GM20431 (cell line): ENCODE results near the gene SLC26A4.

Source experiments
- in situ Hi-C: fragments of 300-500 bp; cut with MseI, MboI; formaldehyde crosslinking; loops from one replicate; pipeline ENCODE4 v1.15.0; 2020; ENCODE audit warnings: low sequenced_read_pairs; ENCODE audit not compliant: unreplicated experiment

The SLC26A4 gene

DNA sequence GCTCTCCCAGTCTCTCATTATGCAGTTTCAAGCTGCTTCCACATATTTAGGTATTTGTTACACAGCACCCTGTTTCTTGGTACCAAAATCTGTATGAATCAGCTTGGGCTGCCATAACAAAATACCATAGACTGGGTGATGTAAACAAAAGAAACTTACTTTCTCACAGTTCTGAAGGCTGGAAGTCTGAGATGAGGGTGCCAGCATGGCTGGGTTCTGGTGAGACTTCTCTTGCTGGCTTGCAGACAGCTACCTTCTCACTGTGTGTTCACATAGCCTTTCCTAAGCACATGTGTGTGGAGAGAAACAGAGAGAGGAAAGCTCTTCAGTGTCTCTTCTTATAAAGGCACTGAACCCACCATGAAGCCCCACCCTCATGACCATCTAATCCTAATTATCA, 67.6 kb downstream of the SLC26A4 start:
- in situ Hi-C loops: no loop called here

DNA sequence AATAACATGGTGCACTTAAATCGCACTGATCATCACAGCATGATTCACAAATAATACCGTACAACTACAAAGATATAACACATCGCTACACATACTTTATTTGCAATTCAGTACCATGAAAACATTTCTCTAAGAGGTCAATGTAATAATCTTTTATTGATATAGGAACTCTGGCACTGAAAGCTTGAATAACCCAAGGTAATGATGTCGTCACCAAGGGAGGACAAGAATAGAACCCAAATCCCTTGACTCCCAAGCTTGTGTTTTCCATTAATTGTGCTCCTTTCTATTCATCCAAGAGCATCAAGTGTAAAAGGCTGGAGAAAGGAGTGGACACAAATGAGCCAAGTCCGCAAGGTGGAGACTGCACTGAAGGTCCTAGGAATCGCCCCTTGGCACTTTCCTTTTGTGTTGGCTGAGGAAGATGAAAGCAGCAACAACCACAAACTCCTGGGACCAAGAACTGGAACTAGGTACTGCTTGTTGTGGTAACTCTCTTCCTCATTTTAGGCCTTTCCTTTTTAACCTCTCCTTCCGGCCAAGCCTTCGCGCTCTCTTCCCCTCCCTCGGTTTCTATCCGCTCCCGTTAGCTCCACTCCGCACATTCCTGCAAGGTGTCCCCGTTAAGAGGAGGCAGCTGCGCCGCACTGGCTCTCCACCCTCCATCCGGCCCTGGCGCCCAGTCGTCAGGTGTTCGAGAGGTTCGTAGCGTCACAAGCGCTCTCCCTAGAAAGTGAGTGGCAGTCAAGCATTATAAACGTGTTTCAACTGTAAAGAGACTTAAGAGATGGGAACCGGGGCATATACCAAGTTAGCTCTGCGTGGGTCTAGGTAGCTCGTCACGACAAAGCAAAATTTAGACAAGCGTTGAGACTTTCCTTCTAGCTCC, 82.3 kb downstream of the SLC26A4 start:
- in situ Hi-C loops: no loop called here

DNA sequence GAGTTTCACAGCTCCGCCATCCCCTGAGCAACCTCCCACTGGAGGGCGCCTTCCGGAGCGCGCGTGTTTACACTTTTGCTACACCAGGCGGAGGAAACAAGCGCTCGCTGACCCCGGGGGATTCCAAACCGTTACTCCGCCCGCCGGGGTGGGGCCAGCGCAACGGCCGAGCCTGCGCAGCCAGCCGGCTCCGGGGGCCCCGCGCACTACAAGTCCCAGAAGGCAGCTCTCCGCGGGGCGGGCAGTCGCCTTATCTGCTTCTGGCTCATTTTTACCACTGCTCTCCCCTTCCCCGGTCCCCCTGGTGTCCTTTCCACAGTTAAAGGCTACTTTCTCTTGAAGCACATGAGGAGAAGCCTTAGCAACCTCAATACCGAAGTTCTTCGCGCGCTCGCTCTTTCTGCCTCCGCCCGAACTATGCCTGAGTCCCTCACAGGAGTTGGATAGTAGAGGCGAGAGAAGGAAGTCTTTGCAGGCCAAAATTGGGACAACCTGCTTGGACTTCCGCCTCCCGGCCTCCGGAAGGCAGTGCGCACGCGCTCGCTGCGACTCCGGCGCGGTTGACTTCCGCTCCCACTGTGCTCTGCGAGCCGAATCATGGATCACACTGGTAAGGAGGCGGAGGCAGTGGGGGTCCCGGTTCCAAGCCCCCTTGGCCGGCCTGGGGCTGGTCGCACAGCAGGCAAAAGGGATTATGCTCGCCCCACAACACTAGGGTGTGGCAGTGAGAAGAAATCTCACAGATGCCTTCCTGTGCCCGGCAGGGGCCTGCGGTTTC, 83.1 kb downstream of the SLC26A4 start, which contains the start of gene CBLL1:
TSS of gene CBLL1 (plus strand) at position 576 of the 778 bp plus-strand sequence. CDS start at position 598, 22 bp downstream.
- in situ Hi-C loops: no loop called here

DNA sequence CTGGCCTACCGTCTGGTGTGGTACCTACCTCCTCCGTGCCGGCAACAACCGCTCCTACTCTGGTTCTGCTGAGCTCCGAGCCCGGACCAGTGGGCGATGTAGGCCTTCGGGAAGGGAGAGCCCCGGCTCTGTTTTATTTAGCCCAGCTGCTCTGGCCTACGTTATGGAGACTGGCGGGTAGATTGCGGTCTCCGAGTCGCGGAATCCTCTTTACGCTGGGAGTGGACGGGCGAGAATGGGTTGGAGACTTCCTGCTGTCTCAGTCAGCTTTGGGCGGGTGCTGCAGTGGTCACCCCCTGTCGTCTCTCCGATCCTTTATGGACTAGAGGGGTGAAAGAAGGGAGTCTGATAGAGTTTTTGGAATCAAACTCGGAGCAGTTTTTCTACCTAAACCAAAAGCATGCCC, 83.7 kb downstream of the SLC26A4 start:
- in situ Hi-C loops: no loop called here

DNA sequence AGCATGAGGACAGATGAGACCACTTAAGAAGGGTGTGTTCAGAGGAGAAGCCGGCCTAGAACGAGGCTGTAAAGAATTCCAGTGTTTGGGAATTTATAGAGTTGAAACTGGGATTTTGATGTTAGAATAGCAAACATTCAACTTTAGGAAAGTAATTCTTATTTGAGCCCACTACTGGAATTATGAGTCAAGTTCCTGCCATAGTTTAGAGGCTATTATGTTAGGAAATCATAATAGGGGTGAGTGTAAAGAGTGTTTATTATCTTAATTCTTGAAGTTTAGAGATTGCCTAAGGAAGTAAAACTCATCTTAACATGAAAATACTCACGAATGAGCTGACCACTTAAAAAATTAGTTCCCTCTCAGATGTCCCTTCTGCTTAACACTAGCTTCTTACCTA, 85.4 kb downstream of the SLC26A4 start:
- in situ Hi-C loops: no loop called here

DNA sequence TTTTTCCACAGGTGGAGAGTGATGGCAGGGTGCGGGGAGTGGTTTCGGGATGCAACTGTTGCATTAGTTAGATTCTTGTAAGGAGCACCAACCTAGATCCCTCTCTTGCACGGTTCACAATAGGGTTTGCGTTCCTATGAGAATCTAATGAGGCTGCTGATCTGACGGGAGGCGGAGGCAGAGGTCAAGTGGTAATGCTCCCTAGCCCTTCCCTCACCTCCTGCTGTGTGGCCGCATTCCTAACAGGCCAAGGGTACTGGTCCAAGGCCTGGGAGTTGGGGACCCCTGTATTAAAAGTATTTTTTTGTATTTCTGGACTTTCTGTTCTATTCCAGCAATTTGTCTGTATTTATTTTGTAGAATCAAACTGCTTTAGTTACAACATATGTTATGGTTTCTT, 90.5 kb downstream of the SLC26A4 start:
- in situ Hi-C loops: no loop called here

DNA sequence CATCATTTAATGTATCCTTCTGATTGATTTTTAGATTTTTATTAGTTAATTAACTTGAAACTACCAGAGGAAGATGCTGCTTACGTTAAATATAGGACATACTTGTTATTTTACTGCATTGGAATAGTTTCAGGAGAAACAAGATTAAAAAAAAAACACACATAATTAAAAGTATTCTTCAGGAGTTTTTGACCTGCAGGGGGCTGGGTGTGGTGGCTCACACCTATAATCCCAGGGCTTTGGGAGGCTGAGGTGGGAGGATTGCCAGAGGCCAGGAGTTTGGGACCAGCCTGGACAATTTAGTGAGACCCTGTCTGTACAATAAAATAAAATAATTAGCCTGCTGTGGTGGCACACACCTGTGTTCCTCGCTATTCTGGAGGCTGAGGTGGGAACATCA, 94.0 kb downstream of the SLC26A4 start:
- in situ Hi-C loops: no loop called here

DNA sequence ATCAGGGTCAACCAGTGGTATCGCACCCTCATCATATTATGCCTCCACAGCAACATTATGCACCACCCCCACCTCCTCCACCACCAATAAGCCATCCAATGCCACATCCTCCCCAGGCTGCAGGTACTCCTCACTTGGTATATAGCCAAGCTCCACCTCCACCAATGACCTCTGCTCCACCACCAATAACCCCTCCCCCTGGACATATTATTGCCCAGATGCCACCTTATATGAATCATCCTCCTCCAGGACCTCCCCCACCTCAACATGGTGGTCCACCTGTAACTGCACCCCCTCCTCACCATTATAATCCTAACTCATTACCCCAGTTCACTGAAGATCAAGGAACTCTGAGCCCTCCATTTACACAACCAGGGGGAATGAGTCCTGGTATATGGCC, 98.0 kb downstream of the SLC26A4 start:
- in situ Hi-C loops: no loop called here

DNA sequence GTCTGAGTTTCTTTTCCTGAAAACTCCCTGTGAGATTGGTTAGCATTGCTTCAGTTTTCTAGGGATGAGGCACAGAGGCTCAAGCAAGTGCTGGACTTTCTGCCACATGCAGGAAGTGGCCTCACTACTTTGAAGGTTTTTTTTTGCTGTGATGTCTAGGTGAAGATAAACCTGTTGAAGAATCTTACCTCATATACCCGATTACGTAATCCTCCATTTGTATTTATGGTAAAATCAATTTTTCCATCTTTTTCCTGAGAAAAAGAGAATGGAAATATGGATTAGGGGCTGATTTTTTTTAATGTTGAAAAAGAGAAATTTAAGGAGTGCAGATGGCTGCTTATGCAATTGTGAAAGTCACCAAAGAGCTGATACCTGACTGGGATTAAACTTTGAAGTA, 106.8 kb downstream of the SLC26A4 start:
- in situ Hi-C loops: no loop called here
